GM12891 (cell line): ENCODE results near the gene ABCB6.

ENCODE experiments used
- PAX5 ChIP-seq: IDR thresholded peaks from 2 replicates; pipeline ENCODE4 v1.6.1; 2011; ENCODE audit warnings: low read length, moderate library complexity, mild to moderate bottlenecking; ENCODE audit not compliant: insufficient read depth, severe bottlenecking
- POLR2A ChIP-seq: IDR thresholded peaks from 2 replicates; pipeline ENCODE4 v1.6.1; 2011; ENCODE audit warnings: low read depth, low read length, control low read depth
- POLR2AphosphoS5 ChIP-seq: IDR thresholded peaks from 2 replicates; pipeline ENCODE4 v1.6.1; 2011; ENCODE audit warnings: low read depth, low read length, control low read depth
- POU2F2 ChIP-seq: IDR thresholded peaks from 2 replicates; pipeline ENCODE4 v1.6.1; 2011; ENCODE audit warnings: low read depth, mild to moderate bottlenecking, control low read depth, low read length, moderate library complexity
- TAF1 ChIP-seq: IDR thresholded peaks from 2 replicates; pipeline ENCODE4 v1.6.1; 2011; ENCODE audit warnings: low read depth, low read length, control low read depth

DNA sequence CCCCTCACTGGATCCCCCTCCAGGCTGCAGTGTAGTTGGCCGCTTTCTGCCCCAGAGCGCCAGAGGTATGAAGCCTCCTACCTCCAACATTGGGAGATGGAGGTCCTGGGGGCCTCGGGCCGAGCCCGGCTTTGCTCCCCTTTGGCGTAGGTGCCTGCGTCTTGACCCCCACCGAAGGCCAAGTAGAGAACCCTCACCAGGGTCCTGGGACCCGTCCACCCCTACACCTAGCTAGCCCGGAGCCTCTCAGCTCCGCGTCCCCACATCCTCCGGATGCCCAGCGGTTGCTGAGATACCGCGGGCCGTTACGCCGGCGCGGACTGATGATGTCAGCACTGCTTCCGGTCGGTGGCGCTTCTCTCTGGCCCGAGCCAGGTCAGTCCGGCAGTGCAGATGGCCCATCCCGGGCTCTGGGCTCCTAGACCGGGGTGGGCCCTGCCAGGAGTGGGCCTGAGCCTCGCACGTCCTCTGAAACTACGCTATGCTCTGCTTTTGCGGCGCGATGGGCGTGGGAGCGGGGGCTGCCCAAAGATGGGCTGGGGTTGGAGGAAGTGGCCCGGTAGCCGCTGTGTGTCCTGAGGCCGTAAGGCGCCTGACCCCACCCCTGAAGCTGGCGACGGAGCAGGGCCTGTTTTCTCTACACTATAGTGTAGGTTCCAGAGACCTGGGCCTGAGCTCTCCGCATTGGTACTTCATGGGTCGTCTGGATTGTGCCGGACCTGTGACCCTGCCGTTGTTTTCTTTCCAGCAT lies 26.6 kb upstream of the ABCB6 start, which contains the start of the genes GLB1L and STK16:
- TF ChIP-seq POLR2AphosphoS5: peak; percentile 77
- TF ChIP-seq TAF1: peak; percentile 68; the same call in 1 of the 2 replicates
- no peak for TF ChIP-seq POU2F2
- TF ChIP-seq POLR2A: peak; percentile 85
- TF ChIP-seq PAX5: no peak
